Measurements from ENCODE around the gene ZDHHC14. TPM values are rescaled to one million over a fixed set of nuclear protein-coding genes. Genes with fewer than 3 reads are reported as not detected.

Gene ZDHHC14
- polyA plus RNA-seq, 1 donor (not counting 4 experiments of a cell fraction or from before 2014, with no cell fraction given): 6.4 TPM

DNA sequence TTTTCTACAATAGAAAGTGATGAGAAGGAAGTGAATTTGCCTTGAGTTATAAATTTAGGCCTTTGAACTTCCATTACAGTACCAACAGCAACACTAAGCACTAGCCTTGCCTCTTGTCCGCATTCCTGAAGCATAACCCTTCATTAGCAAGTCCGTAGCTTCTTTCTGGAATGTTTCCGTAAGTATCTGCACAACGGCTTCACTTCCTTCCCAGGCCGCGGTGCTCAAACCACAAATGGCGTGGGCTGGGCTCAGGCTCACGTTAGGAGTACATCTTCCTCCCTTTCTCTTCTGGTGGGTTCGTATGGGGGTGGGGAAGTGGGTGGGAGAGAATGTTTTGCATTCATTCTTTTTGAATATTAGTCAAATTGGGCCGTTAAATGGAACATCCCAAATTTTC, 248.2 kb downstream of the ZDHHC14 start:
- Histone ChIP-seq H3K4me3 (ENCODE audit: control insufficient read depth in 2 of 3, extremely low read depth in 1 of 3, insufficient read depth in 2 of 3, low read depth in 1 of 3, low read length in 3 of 3) (no peak overlapping the region), H4K20me1 (ENCODE audit: control insufficient read depth, extremely low read depth, insufficient read depth, low read length) (no peaks in the 10 kb centered on the region), H3K27ac (ENCODE audit: control insufficient read depth, insufficient read depth, low read length) (no peak overlapping the region), H3K9ac (ENCODE audit: control insufficient read depth, extremely low read depth, insufficient read depth, low read length) (no peak overlapping the region), H3K9me1 (ENCODE audit: control insufficient read depth, extremely low read depth, insufficient read depth, low read length) (no peaks in the 10 kb centered on the region), H3K27me3 (ENCODE audit: control insufficient read depth, extremely low read depth, insufficient read depth, low read length) (no peaks in the 10 kb centered on the region), H3K36me3 (ENCODE audit: control insufficient read depth in 2 of 2, extremely low read depth in 1 of 2, insufficient read depth in 2 of 2, low read length in 2 of 2) (no peaks in the 10 kb centered on the region), H2AFZ (ENCODE audit: control insufficient read depth, low read length) (no peak overlapping the region), H3K4me2 (ENCODE audit: control insufficient read depth, extremely low read depth, insufficient read depth, low read depth, low read length) (no peak overlapping the region), H3K79me2 (ENCODE audit: control insufficient read depth, insufficient read depth, low read length) (no peaks in the 10 kb centered on the region), H3K9me3 (ENCODE audit: control insufficient read depth, low read depth, low read length) (no peaks in the 10 kb centered on the region), H3K4me1 (ENCODE audit: control insufficient read depth, extremely low read depth, insufficient read depth, low read length) (no peaks in the 10 kb centered on the region)
- dilution Hi-C loops (cut with MboI; ENCODE audit: extremely low pct_ligation_motif_present, low sequenced_read_pairs): no loop called here
- FAIRE-seq (no peak), DNase-seq (ENCODE audit: low read depth, low spot score) (no peak)
- TF ChIP-seq EZH2 (IDR thresholded peaks at IDR 0.05; ENCODE audit: low read length): no peak
- TF ChIP-seq, protein P1, sequence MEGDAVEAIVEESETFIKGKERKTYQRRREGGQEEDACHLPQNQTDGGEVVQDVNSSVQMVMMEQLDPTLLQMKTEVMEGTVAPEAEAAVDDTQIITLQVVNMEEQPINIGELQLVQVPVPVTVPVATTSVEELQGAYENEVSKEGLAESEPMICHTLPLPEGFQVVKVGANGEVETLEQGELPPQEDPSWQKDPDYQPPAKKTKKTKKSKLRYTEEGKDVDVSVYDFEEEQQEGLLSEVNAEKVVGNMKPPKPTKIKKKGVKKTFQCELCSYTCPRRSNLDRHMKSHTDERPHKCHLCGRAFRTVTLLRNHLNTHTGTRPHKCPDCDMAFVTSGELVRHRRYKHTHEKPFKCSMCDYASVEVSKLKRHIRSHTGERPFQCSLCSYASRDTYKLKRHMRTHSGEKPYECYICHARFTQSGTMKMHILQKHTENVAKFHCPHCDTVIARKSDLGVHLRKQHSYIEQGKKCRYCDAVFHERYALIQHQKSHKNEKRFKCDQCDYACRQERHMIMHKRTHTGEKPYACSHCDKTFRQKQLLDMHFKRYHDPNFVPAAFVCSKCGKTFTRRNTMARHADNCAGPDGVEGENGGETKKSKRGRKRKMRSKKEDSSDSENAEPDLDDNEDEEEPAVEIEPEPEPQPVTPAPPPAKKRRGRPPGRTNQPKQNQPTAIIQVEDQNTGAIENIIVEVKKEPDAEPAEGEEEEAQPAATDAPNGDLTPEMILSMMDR (optimal IDR thresholded peaks at IDR 0.05 in 1 of 3, IDR thresholded peaks at IDR 0.05 in 1 of 3, conservative IDR thresholded peaks at IDR 0.05 in 1 of 3; ENCODE audit: extremely low read depth in 1 of 3, insufficient read depth in 2 of 3, low read length in 3 of 3): no peak

DNA sequence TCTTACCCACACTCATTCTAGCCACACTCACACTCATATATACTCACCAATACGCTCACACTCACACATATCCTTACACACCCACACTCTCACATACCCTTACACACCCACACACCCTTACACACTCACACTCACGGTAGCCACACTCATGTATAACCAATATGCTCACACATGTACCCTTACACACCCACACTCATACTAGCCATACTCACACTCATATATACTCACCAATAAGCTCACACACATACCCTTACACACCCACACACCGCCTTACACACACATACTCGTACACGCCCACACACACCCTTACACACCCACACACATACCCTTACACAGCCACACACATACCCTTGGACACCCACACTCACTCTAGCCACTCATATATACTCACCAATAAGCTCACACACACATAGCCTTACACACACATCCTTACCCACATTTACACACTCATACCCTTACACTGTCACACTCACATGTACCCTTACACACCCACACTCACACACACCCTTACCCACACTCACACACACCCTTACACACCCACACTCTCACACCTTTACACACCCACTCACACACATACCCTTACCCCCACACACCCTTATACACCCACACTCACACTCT, 249.6 kb downstream of the ZDHHC14 start:
- H3K9me3 ChIP-seq (ENCODE audit: control insufficient read depth, low read depth, low read length): no peaks in the 10 kb centered on the region
- no peak for FAIRE-seq
- no peaks in the 10 kb centered on the region for H4K20me1 ChIP-seq (ENCODE audit: control insufficient read depth, extremely low read depth, insufficient read depth, low read length)
- no peaks in the 10 kb centered on the region for H3K27me3 ChIP-seq (ENCODE audit: control insufficient read depth, extremely low read depth, insufficient read depth, low read length)
- H2AFZ ChIP-seq (ENCODE audit: control insufficient read depth, low read length): no peak overlapping the region
- H3K4me3 ChIP-seq (ENCODE audit: control insufficient read depth in 2 of 3, extremely low read depth in 1 of 3, insufficient read depth in 2 of 3, low read depth in 1 of 3, low read length in 3 of 3): no peak overlapping the region
- no peaks in the 10 kb centered on the region for H3K4me1 ChIP-seq (ENCODE audit: control insufficient read depth, extremely low read depth, insufficient read depth, low read length)
- H3K36me3 ChIP-seq (ENCODE audit: control insufficient read depth in 2 of 2, extremely low read depth in 1 of 2, insufficient read depth in 2 of 2, low read length in 2 of 2): no peaks in the 10 kb centered on the region
- H3K79me2 ChIP-seq (ENCODE audit: control insufficient read depth, insufficient read depth, low read length): no peaks in the 10 kb centered on the region
- H3K9ac ChIP-seq (ENCODE audit: control insufficient read depth, extremely low read depth, insufficient read depth, low read length): no peak overlapping the region
- DNase-seq (ENCODE audit: low read depth, low spot score): no peak
- H3K27ac ChIP-seq (ENCODE audit: control insufficient read depth, insufficient read depth, low read length): no peak overlapping the region
- dilution Hi-C loops (cut with MboI; ENCODE audit: extremely low pct_ligation_motif_present, low sequenced_read_pairs): no loop called here
- no peak for TF ChIP-seq EZH2 (IDR thresholded peaks at IDR 0.05; ENCODE audit: low read length)
- TF ChIP-seq, protein P1 (optimal IDR thresholded peaks at IDR 0.05 in 1 of 3, IDR thresholded peaks at IDR 0.05 in 1 of 3, conservative IDR thresholded peaks at IDR 0.05 in 1 of 3; ENCODE audit: extremely low read depth in 1 of 3, insufficient read depth in 2 of 3, low read length in 3 of 3): no peak
- H3K4me2 ChIP-seq (ENCODE audit: control insufficient read depth, extremely low read depth, insufficient read depth, low read depth, low read length): no peak overlapping the region
- H3K9me1 ChIP-seq (ENCODE audit: control insufficient read depth, extremely low read depth, insufficient read depth, low read length): no peaks in the 10 kb centered on the region
